MM.1S (cell line): ENCODE measurements around the gene ST6GAL1.
A peak's percentile ranks its signal among the peaks of the same experiment; 100 is the strongest.

Source experiments
- DNase-seq: peaks from one replicate; pipeline ENCODE4 v3.0.0-alpha.2; 2015
- H2AFZ ChIP-seq: fragments of 300-600 bp; sonication (generic); 2 replicates; pipeline ENCODE4 v1.6.0; 2016; ENCODE audit warnings: antibody characterized with exemption, low read length
- H3F3A ChIP-seq: fragments of 300-600 bp; sonication (generic); 2 replicates; pipeline ENCODE4 v1.6.1; 2016; ENCODE audit warnings: mild to moderate bottlenecking, antibody characterized with exemption, low read length, moderate library complexity, mixed read lengths; ENCODE audit not compliant: insufficient read depth
- H3K27ac ChIP-seq: fragments of 300-600 bp; sonication (generic); 2 replicates; pipeline ENCODE4 v1.5.1; 2016; ENCODE audit warnings: mild to moderate bottlenecking, low read length
- H3K27me3 ChIP-seq: fragments of 300-600 bp; sonication (generic); replicated peaks from 2 replicates; pipeline ENCODE4 v1.6.0; 2016; ENCODE audit warnings: low read length; ENCODE audit not compliant: insufficient read depth
- H3K36me3 ChIP-seq: fragments of 300-600 bp; sonication (generic); replicated peaks from 2 replicates; pipeline ENCODE4 v1.6.1; 2016; ENCODE audit warnings: mild to moderate bottlenecking, low read length, mixed read lengths; ENCODE audit not compliant: insufficient read depth
- H3K4me1 ChIP-seq: fragments of 300-600 bp; sonication (generic); 2 replicates; pipeline ENCODE4 v1.6.1; 2016; ENCODE audit warnings: low read length, mixed read lengths
- H3K4me2 ChIP-seq: fragments of 300-600 bp; sonication (generic); 2 replicates; pipeline ENCODE4 v1.6.0; 2016; ENCODE audit warnings: low read depth, low read length
- H3K4me3 ChIP-seq: fragments of 300-600 bp; sonication (generic); 2 replicates; pipeline ENCODE4 v1.5.1; 2016; ENCODE audit warnings: low read length, mixed read lengths
- H3K79me2 ChIP-seq: fragments of 300-600 bp; sonication (generic); 2 replicates; pipeline ENCODE4 v1.6.1; 2016; ENCODE audit warnings: mixed run types, low read length, mixed read lengths
- H3K9ac ChIP-seq: fragments of 300-600 bp; sonication (generic); 2 replicates; pipeline ENCODE4 v1.6.1; 2016; ENCODE audit warnings: low read length, mixed read lengths
- H3K9me2 ChIP-seq: fragments of 300-600 bp; sonication (generic); replicated peaks from 2 replicates; pipeline ENCODE4 v1.6.1; 2016; ENCODE audit warnings: mild to moderate bottlenecking, low read length, mixed read lengths; ENCODE audit not compliant: insufficient read depth
- H3K9me3 ChIP-seq: fragments of 300-600 bp; sonication (generic); replicated peaks from 2 replicates; pipeline ENCODE4 v1.6.1; 2016; ENCODE audit warnings: mild to moderate bottlenecking, low read length, mixed read lengths; ENCODE audit not compliant: insufficient read depth
- H4K20me1 ChIP-seq: fragments of 300-600 bp; sonication (generic); 2 replicates; pipeline ENCODE4 v1.6.1; 2016; ENCODE audit warnings: mild to moderate bottlenecking, low read length, moderate library complexity, mixed read lengths; ENCODE audit not compliant: insufficient read depth
- EZH2 ChIP-seq: fragments of 300-600 bp; sonication (generic); optimal IDR thresholded peaks from 2 replicates; pipeline ENCODE3; 2017; ENCODE audit warnings: low read depth, mild to moderate bottlenecking, antibody characterized with exemption, low read length, mixed read lengths
- EZH2phosphoT487 ChIP-seq: fragments of 300-600 bp; sonication (generic); IDR thresholded peaks from 2 replicates; pipeline ENCODE4 v1.6.1; 2018; ENCODE audit warnings: antibody characterized with exemption, low read length
- TF ChIP-seq, protein P1 (sequence below): fragments of 300-600 bp; sonication (generic); IDR thresholded peaks from 2 replicates; pipeline ENCODE4 v1.5.1; 2016; ENCODE audit warnings: antibody characterized with exemption, low read length, mixed read lengths

The ST6GAL1 gene

DNA sequence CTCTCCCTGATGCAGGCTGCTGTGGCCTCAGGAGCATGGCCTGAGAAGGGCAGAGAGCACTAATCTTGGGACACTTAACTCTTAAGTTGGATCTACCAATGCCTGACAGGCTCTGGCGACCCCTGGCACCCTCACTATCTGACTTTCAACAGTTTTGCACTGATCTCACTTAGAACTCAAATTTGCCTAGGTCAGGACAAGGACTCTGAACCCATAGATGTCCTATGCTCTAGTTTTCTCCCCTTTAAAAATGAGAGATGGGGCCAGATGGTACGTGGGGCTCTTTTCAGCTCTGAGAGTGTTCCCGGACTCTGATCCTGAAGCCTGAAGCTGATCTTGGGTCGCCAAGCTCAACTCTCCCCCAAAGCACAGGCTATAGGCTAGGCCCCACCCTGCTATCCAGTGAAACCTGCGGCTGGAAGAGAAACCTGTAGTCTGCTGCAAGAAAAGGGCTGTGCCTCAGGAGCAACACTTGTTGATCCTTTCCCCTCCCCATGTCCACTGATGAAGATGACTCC is 143.3 kb downstream of the ST6GAL1 start:
- H2AFZ ChIP-seq, result no peak overlapping the region
- H4K20me1 ChIP-seq, result no peaks in the 10 kb centered on the region
- H3K9ac ChIP-seq, result peak overlapping the region; percentile 59
- H3K4me3 ChIP-seq, result peak overlapping the region; percentile 66
- H3F3A ChIP-seq, result peaks cover 43% of the 10 kb centered on the region
- peaks cover 44% of the 10 kb centered on the region for H3K4me1 ChIP-seq
- H3K9me3 ChIP-seq, result no peaks in the 10 kb centered on the region
- H3K27ac ChIP-seq, result peak overlapping the region; percentile 88; the same call in 1 of the 2 replicates
- H3K9me2 ChIP-seq, result no peaks in the 10 kb centered on the region
- TF ChIP-seq EZH2phosphoT487 (no peak), EZH2 (no peak)
- TF ChIP-seq, protein P1, sequence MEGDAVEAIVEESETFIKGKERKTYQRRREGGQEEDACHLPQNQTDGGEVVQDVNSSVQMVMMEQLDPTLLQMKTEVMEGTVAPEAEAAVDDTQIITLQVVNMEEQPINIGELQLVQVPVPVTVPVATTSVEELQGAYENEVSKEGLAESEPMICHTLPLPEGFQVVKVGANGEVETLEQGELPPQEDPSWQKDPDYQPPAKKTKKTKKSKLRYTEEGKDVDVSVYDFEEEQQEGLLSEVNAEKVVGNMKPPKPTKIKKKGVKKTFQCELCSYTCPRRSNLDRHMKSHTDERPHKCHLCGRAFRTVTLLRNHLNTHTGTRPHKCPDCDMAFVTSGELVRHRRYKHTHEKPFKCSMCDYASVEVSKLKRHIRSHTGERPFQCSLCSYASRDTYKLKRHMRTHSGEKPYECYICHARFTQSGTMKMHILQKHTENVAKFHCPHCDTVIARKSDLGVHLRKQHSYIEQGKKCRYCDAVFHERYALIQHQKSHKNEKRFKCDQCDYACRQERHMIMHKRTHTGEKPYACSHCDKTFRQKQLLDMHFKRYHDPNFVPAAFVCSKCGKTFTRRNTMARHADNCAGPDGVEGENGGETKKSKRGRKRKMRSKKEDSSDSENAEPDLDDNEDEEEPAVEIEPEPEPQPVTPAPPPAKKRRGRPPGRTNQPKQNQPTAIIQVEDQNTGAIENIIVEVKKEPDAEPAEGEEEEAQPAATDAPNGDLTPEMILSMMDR, result no peak
- H3K4me2 ChIP-seq, result peak overlapping the region; percentile 75
- no peak for DNase-seq
- H3K79me2 ChIP-seq, result peaks cover 83% of the 10 kb centered on the region
- no peaks in the 10 kb centered on the region for H3K27me3 ChIP-seq
- H3K36me3 ChIP-seq, result peaks cover 45% of the 10 kb centered on the region

DNA sequence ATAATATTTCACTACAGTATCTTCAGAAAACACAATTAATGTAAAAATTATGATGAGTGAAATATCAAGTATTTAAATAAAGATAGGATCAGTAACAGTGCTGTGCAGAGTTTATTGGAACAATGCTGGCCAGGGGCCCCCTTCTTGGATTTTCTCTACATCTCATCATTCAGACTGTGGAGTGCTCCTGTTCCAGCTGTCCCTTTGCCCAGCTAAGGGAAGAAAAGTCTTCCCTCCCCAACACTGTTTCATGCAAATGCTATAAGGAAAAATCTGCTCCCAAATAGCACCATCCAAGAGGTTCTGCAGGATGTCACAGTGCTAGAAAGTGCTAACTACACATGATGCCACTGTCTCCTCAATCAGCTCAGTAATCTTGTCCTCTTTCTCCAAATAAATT is 144.5 kb downstream of the ST6GAL1 start:
- peaks cover 47% of the 10 kb centered on the region for H3F3A ChIP-seq
- no peak overlapping the region for H3K9ac ChIP-seq
- DNase-seq, result no peak
- TF ChIP-seq EZH2 (no peak), EZH2phosphoT487 (no peak)
- TF ChIP-seq, protein P1, result no peak
- H3K79me2 ChIP-seq, result peaks cover 71% of the 10 kb centered on the region
- peak overlapping the region; percentile 75; the same call in 1 of the 2 replicates for H3K4me2 ChIP-seq
- no peaks in the 10 kb centered on the region for H3K9me3 ChIP-seq
- H3K27me3 ChIP-seq, result no peaks in the 10 kb centered on the region
- H3K36me3 ChIP-seq, result peaks cover 38% of the 10 kb centered on the region
- H4K20me1 ChIP-seq, result no peaks in the 10 kb centered on the region
- H3K4me1 ChIP-seq, result peaks cover 39% of the 10 kb centered on the region
- H3K27ac ChIP-seq, result no peak overlapping the region
- no peaks in the 10 kb centered on the region for H3K9me2 ChIP-seq
- H3K4me3 ChIP-seq, result no peak overlapping the region
- no peak overlapping the region for H2AFZ ChIP-seq

DNA sequence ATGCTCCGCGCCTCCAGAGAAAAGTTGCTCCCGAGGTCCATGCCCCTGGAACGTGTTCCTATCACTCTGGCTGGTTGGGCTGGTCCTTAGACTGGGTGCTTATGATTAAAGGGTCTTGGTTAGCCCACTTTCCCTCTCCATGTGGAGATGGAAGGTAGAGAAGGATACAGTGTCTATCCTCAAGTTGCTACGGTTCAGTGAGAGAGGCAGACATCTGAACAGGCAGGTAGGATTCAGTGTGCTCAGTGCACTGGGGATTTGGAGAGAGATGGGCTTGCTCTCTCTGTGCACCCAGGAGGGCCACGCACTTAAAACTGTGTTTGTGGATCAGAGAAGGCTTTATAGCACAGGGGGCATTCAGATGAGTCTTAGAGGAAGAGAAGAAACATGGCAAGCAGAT is 146.0 kb downstream of the ST6GAL1 start:
- H3K4me1 ChIP-seq, result peaks cover 31% of the 10 kb centered on the region
- peaks cover 58% of the 10 kb centered on the region for H3K79me2 ChIP-seq
- H3K9me2 ChIP-seq, result no peaks in the 10 kb centered on the region
- peaks cover 39% of the 10 kb centered on the region for H3F3A ChIP-seq
- TF ChIP-seq EZH2phosphoT487, result no peak
- no peak for TF ChIP-seq EZH2
- TF ChIP-seq, protein P1, result no peak
- no peak for DNase-seq
- no peaks in the 10 kb centered on the region for H4K20me1 ChIP-seq
- H3K4me3 ChIP-seq, result no peak overlapping the region
- no peak overlapping the region for H3K9ac ChIP-seq
- no peaks in the 10 kb centered on the region for H3K9me3 ChIP-seq
- H3K36me3 ChIP-seq, result peaks cover 35% of the 10 kb centered on the region
- H3K27ac ChIP-seq, result no peak overlapping the region
- H3K27me3 ChIP-seq, result no peaks in the 10 kb centered on the region
- H3K4me2 ChIP-seq, result no peak overlapping the region
- no peak overlapping the region for H2AFZ ChIP-seq
